Activated CD4-positive, alpha-beta T cell treated with anti-CD3 and anti-CD28 coated beads, Interleukin-2, Interleukin-4, amounts not matched to agents 100 ng/mL and 50 ng/mL, durations not matched to agents 16 hours and 8 hours (primary cell): ENCODE measurements around the gene TMEM129.

Source experiments
- DNase-seq: peaks from one replicate; pipeline ENCODE4 v3.0.0-alpha.2; 2020; ENCODE audit warnings: low spot score

Gene TMEM129, protein sequence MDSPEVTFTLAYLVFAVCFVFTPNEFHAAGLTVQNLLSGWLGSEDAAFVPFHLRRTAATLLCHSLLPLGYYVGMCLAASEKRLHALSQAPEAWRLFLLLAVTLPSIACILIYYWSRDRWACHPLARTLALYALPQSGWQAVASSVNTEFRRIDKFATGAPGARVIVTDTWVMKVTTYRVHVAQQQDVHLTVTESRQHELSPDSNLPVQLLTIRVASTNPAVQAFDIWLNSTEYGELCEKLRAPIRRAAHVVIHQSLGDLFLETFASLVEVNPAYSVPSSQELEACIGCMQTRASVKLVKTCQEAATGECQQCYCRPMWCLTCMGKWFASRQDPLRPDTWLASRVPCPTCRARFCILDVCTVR

GRCh38 chr4:1721003-1721665, at the start of gene TMEM129, which contains the start of gene TACC3:
TMEM129 (minus strand) TSS chr4:1721323; CDS start chr4:1720837, 486 bp downstream.
TACC3 (plus strand) TSS chr4:1721521; CDS start chr4:1723422, 1,901 bp downstream.
- peak; percentile 95 for DNase-seq

DNA sequence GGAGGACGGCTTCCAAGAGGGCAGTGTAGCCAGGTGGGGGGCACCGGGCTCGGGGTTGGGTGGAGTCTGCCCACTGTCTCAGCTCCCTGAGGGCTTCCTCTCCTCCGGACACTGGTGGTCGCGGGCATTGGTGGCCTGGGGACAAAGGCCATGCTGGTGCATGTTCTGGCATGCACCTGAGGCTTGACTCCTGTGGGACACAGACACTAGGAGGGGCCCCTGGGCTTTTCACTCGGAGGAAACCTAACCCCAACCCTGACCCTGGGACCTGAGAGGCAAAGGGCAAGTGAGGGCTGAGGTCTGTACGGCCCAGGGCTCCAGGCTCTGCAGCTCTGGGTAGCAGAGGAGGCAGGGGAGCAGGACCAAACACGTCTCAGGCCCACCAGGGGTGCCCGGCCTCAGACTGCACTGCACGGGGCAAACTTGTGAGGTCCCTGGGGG, 49.7 kb upstream of the TMEM129 start:
- no peak for DNase-seq

GRCh38 chr4:1770245-1770644, 49.1 kb upstream of the TMEM129 start:
- DNase-seq, result no peak

GRCh38 chr4:1769692-1770091, 48.6 kb upstream of the TMEM129 start:
- no peak for DNase-seq

- DNase-seq, result no peak
Observed at GRCh38 chr4:1768367-1769034, 47.4 kb upstream of the TMEM129 start.

GRCh38 chr4:1767770-1768366, 46.7 kb upstream of the TMEM129 start:
- DNase-seq, result no peak

DNA sequence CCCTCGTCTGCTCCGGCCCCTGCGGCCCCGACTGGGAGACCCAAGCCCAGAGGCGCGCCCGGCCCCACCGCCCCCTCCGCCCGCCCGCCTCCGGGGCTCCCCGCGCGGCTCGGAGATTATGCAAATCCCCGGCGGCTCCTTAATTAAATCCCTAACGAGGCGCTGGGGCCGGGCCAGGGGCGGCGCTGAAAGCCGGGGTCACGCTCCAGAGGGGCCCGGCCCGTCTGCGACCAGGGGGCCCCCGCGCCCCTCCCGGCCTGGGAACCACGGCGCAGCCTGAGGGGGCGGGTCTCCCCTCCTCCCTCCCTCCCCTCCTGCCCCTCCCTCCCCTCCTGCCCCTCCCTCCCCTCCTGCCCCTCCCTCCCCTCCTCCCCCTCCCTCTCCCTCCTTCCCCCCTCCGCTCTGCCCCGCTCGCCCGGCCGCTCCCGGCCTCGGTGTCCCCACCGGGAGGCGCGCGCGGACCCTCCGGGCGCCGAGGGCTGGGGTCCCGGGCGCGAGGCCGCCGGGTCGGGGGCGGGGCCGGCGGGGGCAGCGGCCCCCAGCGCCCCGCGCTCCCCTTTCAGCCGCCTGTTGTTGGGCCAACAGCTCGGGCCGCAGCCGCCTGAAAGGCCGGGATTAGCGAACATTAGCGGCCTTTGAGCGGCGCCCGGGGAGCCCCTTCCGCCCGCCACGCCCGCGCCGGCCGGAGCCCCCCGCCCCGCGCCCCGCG, 46.1 kb upstream of the TMEM129 start:
- no peak for DNase-seq

DNA sequence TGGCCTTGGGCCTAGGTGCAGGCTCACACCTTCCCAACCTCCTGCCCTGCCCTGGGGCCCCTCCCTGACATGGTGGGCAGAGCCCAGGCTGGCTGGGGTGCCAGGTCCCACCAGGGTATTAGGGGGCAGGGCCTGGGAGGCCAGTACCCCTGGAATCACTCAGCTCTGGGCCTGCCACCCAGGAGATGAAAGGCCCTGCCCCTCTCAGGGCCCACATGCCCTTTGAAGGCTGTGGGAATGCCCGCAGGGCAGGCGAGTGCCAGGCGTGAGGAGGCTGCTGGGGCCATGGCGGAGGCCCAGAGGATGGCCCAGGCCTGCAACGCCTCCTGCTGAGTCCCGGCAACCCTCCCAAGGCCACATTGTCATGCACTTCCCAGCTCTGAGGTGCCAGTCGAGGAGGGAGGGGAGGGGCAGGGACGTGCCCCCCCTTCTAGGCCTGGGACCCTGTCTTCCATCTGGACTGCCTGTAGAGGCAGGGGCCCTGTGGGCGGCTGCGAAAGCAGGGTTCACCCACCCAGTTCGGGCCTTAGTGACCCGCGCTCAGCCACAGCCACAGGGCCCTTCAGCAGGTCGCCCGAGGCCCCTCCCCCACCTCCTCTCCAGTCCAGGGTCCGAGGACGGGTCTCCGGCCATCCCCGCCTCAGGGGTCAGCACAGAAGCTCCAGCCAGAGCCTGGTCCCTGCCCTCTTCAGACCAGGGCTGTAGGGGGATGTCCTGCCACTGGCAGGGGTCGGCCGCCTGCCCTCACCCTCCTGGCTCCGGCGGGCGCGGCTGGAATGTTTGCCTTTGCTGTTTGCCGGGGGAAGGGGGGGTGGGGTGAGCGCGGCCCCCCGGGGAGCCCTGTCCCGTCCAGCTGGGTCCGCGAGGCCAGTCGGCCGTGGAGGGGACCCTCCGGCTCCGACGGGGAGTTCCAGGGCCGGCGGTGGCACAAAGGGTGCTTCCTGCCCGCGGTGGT, 45.3 kb upstream of the TMEM129 start:
- DNase-seq, result no peak

DNA sequence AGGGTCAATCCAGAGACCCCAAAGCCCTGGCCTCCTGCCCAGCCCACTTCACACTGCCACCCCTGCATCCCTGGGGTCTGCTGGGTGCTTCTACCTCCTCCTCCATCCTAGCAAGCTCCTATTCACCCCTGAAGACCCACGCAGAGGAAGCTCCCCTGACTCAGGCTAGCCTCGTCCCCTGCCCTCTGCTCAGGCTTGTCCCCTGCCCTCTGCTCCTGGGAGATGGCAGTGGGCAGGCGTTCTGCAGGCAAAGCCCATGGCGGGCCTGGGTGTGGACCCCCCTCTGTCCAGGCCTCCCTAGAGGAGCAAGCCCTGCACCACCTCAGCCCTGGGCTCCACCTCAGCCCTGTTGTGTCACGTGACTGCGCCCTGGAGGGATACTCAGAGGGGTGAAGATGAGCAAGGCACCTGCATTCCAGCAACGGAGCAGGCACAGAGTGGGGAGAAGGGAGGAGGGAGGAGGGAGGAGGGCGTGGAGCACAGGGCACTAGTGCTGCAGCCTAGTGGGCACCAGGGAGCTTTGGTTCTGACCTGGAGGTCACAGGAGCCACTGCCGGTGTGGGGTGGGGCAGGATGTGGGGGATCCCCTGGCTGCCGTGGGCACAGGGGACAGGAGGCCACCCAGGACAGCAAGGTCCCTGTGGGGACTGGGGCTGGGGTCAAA, 44.4 kb upstream of the TMEM129 start:
- no peak for DNase-seq

DNA sequence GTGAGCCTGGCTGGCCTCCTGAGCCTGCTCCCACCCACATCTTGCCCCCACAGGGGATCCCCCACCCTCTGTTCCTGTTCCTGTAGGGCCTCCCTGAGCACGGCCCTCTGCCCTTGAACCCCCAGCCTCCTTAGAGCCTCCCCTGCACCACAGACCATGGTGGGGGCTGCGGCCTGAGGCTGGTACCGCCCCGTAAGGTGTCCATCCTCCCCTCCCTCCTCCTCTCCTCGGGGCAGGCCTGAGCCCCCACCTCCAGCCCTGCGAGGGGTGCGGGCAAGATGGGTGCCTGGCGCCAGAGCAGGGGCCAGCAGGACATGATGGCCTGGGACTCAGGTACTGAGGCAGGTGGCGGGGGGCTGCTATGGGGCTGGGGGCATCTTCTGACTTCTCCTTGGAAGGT, 43.5 kb upstream of the TMEM129 start:
- DNase-seq, result no peak

- no peak for DNase-seq
Observed at GRCh38 chr4:1763550-1764080, 42.5 kb upstream of the TMEM129 start.

DNA sequence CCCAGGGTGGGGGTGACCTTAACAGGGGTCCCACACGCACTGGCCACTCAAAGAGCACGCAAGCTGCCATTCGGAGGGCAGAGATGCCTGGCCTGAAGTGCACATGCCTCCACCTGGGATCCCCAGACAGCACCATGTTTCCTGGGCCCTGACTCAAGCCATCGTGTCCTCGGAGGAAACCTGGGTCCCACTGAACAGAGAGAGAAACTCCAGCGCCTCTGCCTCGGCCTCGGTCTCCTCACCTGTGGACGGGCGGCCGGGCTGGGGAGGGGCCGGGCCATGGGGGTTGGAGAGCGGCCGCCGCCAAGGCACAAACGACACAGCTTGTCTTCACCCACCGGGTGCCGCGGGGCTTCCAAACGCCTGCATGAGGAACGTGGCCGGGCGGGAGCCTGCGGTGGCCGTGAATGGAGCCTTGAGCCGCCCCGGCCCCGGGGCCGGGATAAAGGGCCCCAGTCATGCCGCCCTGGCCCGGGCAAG, 42.0 kb upstream of the TMEM129 start:
- no peak for DNase-seq

DNA sequence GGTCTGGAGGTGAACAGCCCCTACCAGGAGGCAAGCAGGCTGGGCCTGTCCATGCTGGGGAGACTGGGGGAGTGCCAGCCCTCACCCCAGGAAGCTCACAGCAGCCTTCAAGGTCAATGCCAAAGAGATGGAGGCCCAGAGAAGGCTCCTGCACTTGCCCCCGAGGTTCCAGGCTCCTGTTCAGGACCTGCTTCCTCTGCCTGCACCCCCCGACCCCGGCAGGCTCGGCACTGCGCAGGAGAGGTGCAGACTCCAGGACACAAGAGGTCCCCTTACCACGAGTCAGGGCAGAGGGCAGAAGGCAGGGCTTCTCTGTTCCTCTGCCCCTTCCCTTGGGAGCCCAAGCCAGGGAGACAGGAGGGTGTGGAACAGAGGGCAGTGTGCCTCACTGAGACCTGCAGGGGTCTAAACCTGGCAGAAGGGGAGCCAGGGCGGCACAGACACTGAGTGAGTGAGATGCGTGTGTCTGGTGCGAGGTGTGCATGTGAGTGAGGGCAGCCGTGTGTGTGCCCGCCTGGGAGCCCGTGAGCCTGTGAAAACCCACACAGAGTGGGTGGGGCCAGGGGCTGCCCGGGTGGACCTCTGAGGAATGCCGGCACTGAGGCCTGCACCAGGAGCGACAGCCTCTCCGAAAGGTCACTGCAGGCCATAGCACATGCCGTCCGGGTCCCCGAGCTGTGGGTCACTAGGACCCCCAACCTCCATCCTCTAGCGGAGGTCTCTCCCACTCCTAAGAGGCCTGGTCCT, 41.3 kb upstream of the TMEM129 start:
- DNase-seq, result no peak

GRCh38 chr4:1761130-1761689, 40.1 kb upstream of the TMEM129 start:
- DNase-seq, result no peak

- no peak for DNase-seq
Observed at GRCh38 chr4:1760521-1761071, 39.5 kb upstream of the TMEM129 start.

DNA sequence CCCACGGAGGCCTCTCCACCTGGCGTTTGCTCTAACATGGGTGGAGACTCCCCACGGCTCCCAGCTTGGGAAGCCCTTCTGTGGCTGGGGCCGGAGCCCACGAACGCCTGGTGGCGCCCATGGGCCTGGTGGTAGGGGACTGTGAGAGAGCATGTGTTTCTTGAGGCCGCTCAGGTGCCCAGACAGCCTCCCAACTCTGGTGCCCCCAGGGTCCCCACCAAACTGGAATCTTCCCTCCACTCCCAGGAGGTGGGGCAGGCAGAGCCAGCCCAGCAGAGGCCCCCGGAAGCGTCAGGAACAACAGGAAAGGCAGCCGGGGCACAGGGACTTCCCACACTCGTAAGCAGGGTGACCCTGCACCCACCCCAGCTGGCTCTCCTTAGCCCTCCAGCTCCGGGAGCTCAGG, 38.7 kb upstream of the TMEM129 start:
- DNase-seq, result no peak

GRCh38 chr4:1759170-1759817, 38.2 kb upstream of the TMEM129 start:
- no peak for DNase-seq
